CD14-positive monocyte (primary cell): Measurements from ENCODE around the gene GNAS-AS1. TPM values are rescaled to one million over a fixed set of nuclear protein-coding genes. Genes with fewer than 3 reads are reported as not detected.

ENCODE experiments used
- DNase-seq, 3 donors: peaks; one replicate each; pipeline ENCODE4 v3.0.0-alpha.2; 2011 to 2022
- H2AFZ ChIP-seq: 2 replicates; pipeline ENCODE4 v1.6.0; 2012; ENCODE audit warnings: mild to moderate bottlenecking, low read depth, low read length, inconsistent platforms; ENCODE audit not compliant: insufficient read depth, poor library complexity, severe bottlenecking
- H3K27ac ChIP-seq, 2 donors: 1 replicate in 1 of 2; 2 replicates in 1 of 2; pipeline ENCODE4 v1.5.1; 2012 to 2013; ENCODE audit warnings: low read length in 2 of 2, control low read depth in 1 of 2, inconsistent platforms in 1 of 2, low read depth in 1 of 2, mild to moderate bottlenecking in 1 of 2
- H3K27me3 ChIP-seq, 2 donors: one replicate each; pipeline versions ENCODE4 v1.6.0 to v1.6.1; 2011 to 2013; ENCODE audit warnings: low read length in 2 of 2; ENCODE audit not compliant: control insufficient read depth in 2 of 2, insufficient read depth in 2 of 2
- H3K36me3 ChIP-seq, 2 donors: replicated peaks in 1 of 2; 1 replicate in 1 of 2; 2 replicates in 1 of 2; pipeline versions ENCODE4 v1.5.1 to v1.6.1; 2012 to 2013; ENCODE audit warnings: low read length in 2 of 2, control low read depth in 1 of 2, inconsistent platforms in 1 of 2, mild to moderate bottlenecking in 1 of 2; ENCODE audit not compliant: insufficient read depth in 2 of 2, control insufficient read depth in 1 of 2
- H3K4me1 ChIP-seq, 2 donors: 1 replicate in 1 of 2; 2 replicates in 1 of 2; pipeline versions ENCODE4 v1.5.1 to v1.6.1; 2012 to 2013; ENCODE audit warnings: low read length in 2 of 2, control low read depth in 1 of 2, inconsistent platforms in 1 of 2, mild to moderate bottlenecking in 1 of 2, moderate library complexity in 1 of 2; ENCODE audit not compliant: insufficient read depth in 2 of 2, control insufficient read depth in 1 of 2
- H3K4me2 ChIP-seq: replicated peaks from 2 replicates; pipeline ENCODE3; 2012; ENCODE audit warnings: low read length, moderate library complexity, mild to moderate bottlenecking; ENCODE audit not compliant: poor library complexity, severe bottlenecking; ENCODE audit errors: extremely low read depth
- H3K4me3 ChIP-seq, 3 experiments: fragments of 200-600 bp in 1 of 3; sonication (generic) in 1 of 3; replicated peaks in 1 of 3; 1 replicate in 2 of 3; 2 replicates in 1 of 3; pipeline ENCODE4 v1.5.1; 2011 to 2013; ENCODE audit warnings: low read length in 3 of 3, mild to moderate bottlenecking in 3 of 3, control low read depth in 2 of 3, low read depth in 2 of 3, inconsistent platforms in 1 of 3, moderate library complexity in 1 of 3
- H3K79me2 ChIP-seq: 2 replicates; pipeline ENCODE4 v1.6.0; 2012; ENCODE audit warnings: mild to moderate bottlenecking, control low read depth, inconsistent platforms, low read length, moderate library complexity; ENCODE audit not compliant: insufficient read depth
- H3K9ac ChIP-seq: 2 replicates; pipeline ENCODE4 v1.6.0; 2017; ENCODE audit warnings: low read length, mild to moderate bottlenecking; ENCODE audit not compliant: insufficient read depth, poor library complexity, severe bottlenecking
- H3K9me3 ChIP-seq, 2 donors: replicated peaks in 1 of 2; 1 replicate in 1 of 2; 2 replicates in 1 of 2; pipeline versions ENCODE4 v1.5.1 to v1.6.1; 2012 to 2013; ENCODE audit warnings: low read length in 2 of 2, control low read depth in 1 of 2; ENCODE audit not compliant: control insufficient read depth in 1 of 2, insufficient read depth in 1 of 2
- H4K20me1 ChIP-seq: 2 replicates; pipeline ENCODE4 v1.6.0; 2012; ENCODE audit warnings: mild to moderate bottlenecking, low read length, control low read depth, moderate library complexity; ENCODE audit not compliant: insufficient read depth
- H3K27ac Mint-ChIP-seq, 7 donors: one replicate each; pipeline ENCODE4 v1.8.0; 2020; ENCODE audit warnings: mild to moderate bottlenecking in 7 of 7, mixed read lengths in 7 of 7, moderate library complexity in 6 of 7, inconsistent platforms in 2 of 7
- H3K27me3 Mint-ChIP-seq, 3 donors: one replicate each; pipeline ENCODE4 v1.8.0; 2021 to 2022; ENCODE audit warnings: low read depth in 3 of 3, mild to moderate bottlenecking in 3 of 3, mixed read lengths in 3 of 3, moderate library complexity in 3 of 3, inconsistent platforms in 1 of 3
- H3K36me3 Mint-ChIP-seq, 2 donors: one replicate each; pipeline ENCODE4 v1.8.0; 2020; ENCODE audit warnings: mixed read lengths in 2 of 2, inconsistent platforms in 1 of 2, mild to moderate bottlenecking in 1 of 2
- H3K4me1 Mint-ChIP-seq: one replicate; pipeline ENCODE4 v1.8.0; 2020; ENCODE audit warnings: mild to moderate bottlenecking, mixed read lengths
- H3K4me3 Mint-ChIP-seq, 2 donors: one replicate each; pipeline ENCODE4 v1.8.0; 2020; ENCODE audit warnings: mild to moderate bottlenecking in 2 of 2, mixed read lengths in 2 of 2, moderate library complexity in 1 of 2
- H3K9me3 Mint-ChIP-seq, 7 donors: one replicate each; pipeline ENCODE4 v1.8.0; 2020 to 2022; ENCODE audit warnings: mixed read lengths in 7 of 7, mild to moderate bottlenecking in 6 of 7, moderate library complexity in 6 of 7, inconsistent platforms in 2 of 7
- WGBS: methylation state at CpG from one replicate; pipeline ENCODE4 v1.1.5; 2013; ENCODE audit warnings: missing lambda C conversion rate; ENCODE audit not compliant: insufficient coverage; 5-methylcytosine and 5-hydroxymethylcytosine counted together
- intact Hi-C, 2 donors: fragments of 100-400 bp; cut with micrococcal nuclease; formaldehyde crosslinking; loops; one replicate each; pipeline versions ENCODE4 v1.15.0 to v1.15.1; 2023
- polyA plus RNA-seq, 3 donors: library from polyadenylated mRNA; depleted of rRNA in 1 of 3; unstranded in 2 of 3; stranded (reverse) in 1 of 3; fragments of 300-500 nt in 2 of 3; fragments of >200 nt in 1 of 3; fragmentation: Illumina TruSeq in 2 of 3; gene quantifications; 1 replicate in 2 of 3; 2 replicates in 1 of 3; pipeline ENCODE4 v1.2.3, GENCODE V29; 2012 to 2021
- TF ChIP-seq, protein P1 (sequence below): fragments of 200-600 bp; IDR thresholded peaks from one replicate; pipeline ENCODE4 v1.8.0; 2022; ENCODE audit warnings: antibody characterized with exemption, mild to moderate bottlenecking

Gene GNAS-AS1
- polyA plus RNA-seq, 3 donors = not detected

GRCh38 chr20:58871533-58872102, 20.9 kb upstream of the GNAS-AS1 start:
- Histone ChIP-seq H3K4me1 (peaks cover 6 to 10% of the 10 kb centered on the region in 2 donors), H3K27ac (no peak overlapping the region), H3K9ac (no peak overlapping the region), H4K20me1 (no peaks in the 10 kb centered on the region), H2AFZ (no peak overlapping the region), H3K36me3 (no peaks in the 10 kb centered on the region), H3K27me3 (peaks cover 4 to 10% of the 10 kb centered on the region in 2 donors), H3K9me3 (no peaks in the 10 kb centered on the region), H3K4me3 (no peak overlapping the region), H3K4me2 (no peak overlapping the region), H3K79me2 (no peaks in the 10 kb centered on the region)
- TF ChIP-seq, protein P1, sequence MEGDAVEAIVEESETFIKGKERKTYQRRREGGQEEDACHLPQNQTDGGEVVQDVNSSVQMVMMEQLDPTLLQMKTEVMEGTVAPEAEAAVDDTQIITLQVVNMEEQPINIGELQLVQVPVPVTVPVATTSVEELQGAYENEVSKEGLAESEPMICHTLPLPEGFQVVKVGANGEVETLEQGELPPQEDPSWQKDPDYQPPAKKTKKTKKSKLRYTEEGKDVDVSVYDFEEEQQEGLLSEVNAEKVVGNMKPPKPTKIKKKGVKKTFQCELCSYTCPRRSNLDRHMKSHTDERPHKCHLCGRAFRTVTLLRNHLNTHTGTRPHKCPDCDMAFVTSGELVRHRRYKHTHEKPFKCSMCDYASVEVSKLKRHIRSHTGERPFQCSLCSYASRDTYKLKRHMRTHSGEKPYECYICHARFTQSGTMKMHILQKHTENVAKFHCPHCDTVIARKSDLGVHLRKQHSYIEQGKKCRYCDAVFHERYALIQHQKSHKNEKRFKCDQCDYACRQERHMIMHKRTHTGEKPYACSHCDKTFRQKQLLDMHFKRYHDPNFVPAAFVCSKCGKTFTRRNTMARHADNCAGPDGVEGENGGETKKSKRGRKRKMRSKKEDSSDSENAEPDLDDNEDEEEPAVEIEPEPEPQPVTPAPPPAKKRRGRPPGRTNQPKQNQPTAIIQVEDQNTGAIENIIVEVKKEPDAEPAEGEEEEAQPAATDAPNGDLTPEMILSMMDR = no peak
- WGBS = 60% methylated on average over 2 of the region's 8 CpGs
- intact Hi-C loops = loop anchor here (5.0 kb wide), 2 partner anchors 336 to 351 kb away; no protein-coding TSS in a partner anchor
- peaks cover 8 to 34% (median 17%) of the 10 kb centered on the region in 3 donors for H3K27me3 Mint-ChIP-seq
- no peak for DNase-seq
- peaks cover 0 to 4% (median 0%) of the 10 kb centered on the region in 7 donors for H3K9me3 Mint-ChIP-seq
- H3K36me3 Mint-ChIP-seq = no peaks in the 10 kb centered on the region
- peaks cover 14% of the 10 kb centered on the region for H3K4me1 Mint-ChIP-seq
- no peak overlapping the region for H3K27ac Mint-ChIP-seq
- H3K4me3 Mint-ChIP-seq = no peak overlapping the region

DNA sequence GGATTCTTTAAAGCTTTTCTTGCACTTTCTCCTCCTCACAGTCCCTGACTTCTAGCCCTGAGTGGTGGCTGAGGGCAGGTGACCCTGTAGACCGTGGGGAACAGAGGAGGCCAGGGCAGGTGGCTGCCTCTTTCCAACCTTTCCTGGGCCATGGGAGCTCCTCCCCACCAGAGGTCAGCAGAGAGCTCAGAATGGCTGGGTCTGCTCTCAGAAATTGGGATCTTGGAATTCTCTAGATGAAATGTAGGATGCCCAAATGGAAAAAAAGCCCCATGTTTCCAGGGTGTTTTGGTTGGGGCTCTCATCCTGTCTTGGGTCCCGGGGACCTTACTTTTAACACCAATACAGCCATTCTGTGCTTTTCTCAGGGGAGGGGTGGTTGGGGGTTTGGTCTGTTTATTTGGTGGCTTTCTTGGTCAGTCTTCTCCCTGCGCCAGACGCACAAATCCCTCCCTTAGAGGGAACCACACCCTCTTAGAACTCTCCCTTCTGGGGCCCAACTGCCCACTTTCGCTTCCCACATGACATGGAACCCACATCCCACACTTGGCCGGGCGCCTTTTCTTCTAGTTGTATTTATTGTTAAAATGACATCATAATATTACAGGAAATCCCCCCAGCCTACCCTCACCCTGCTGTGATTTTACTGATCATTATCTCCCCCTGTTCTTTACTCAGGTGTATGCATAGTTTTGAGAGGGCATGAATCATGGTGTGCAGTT, 19.8 kb upstream of the GNAS-AS1 start:
- H3K9ac ChIP-seq = no peak overlapping the region
- DNase-seq = peak in 2 of 3 donors; percentile 36 to 44
- Mint-ChIP-seq H3K27me3 (peaks cover 8 to 37% (median 23%) of the 10 kb centered on the region in 3 donors), H3K36me3 (no peaks in the 10 kb centered on the region), H3K9me3 (peaks cover 0 to 4% (median 0%) of the 10 kb centered on the region in 7 donors), H3K27ac (peak overlapping the region in 1 of 7 donors; percentile 23), H3K4me1 (peaks cover 14% of the 10 kb centered on the region), H3K4me3 (peak overlapping the region in 1 of 2 donors; percentile 22)
- H2AFZ ChIP-seq = peak overlapping the region; percentile 47
- intact Hi-C loops = loop anchor here (5.0 kb wide), 2 partner anchors 337 to 352 kb away; no protein-coding TSS in a partner anchor
- H3K79me2 ChIP-seq = no peaks in the 10 kb centered on the region
- H3K27ac ChIP-seq = no peak overlapping the region
- TF ChIP-seq, protein P1 = peak; percentile 77
- no peaks in the 10 kb centered on the region for H3K9me3 ChIP-seq
- no peak overlapping the region for H3K4me2 ChIP-seq
- 0% methylated on average over 1 of the region's 7 CpGs for WGBS
- H4K20me1 ChIP-seq = no peaks in the 10 kb centered on the region
- H3K36me3 ChIP-seq = no peaks in the 10 kb centered on the region
- H3K4me3 ChIP-seq = no peak overlapping the region
- peaks cover 6 to 10% of the 10 kb centered on the region in 2 donors for H3K4me1 ChIP-seq
- peaks cover 10% of the 10 kb centered on the region in 2 donors for H3K27me3 ChIP-seq
